HEK293 (cell line): ENCODE data around the gene PDIA4.

Experiments
- CTCF ChIA-PET: fragments of 350-600 bp; formaldehyde crosslinking; extraction: SDS; loops from one replicate; lab custom pipeline; 2021; ENCODE audit warnings: antibody characterized with exemption; lab: Yijun Ruan, JAX
- POLR2A ChIA-PET: fragments of 300-600 bp; formaldehyde crosslinking; extraction: SDS; loops from one replicate; lab custom pipeline; 2020; ENCODE audit warnings: antibody characterized with exemption, inconsistent platforms; lab: Yijun Ruan, JAX
- H3K27ac ChIP-seq: fragments of 200-500 bp; sonication (Bioruptor generic); 2 replicates; pipeline ENCODE4 v1.5.1; 2014; ENCODE audit warnings: low read depth, low read length, control low read depth, inconsistent platforms; ENCODE audit errors: extremely low read depth
- H3K36me3 ChIP-seq, 2 experiments: fragments of 200-500 bp in 1 of 2; sonication (Bioruptor generic) in 1 of 2; 1 replicate in 1 of 2; 2 replicates in 1 of 2; pipeline ENCODE4 v1.5.1; 2014 to 2017; ENCODE audit warnings: inconsistent platforms in 2 of 2, low read length in 2 of 2; ENCODE audit not compliant: control insufficient read depth in 2 of 2, insufficient read depth in 1 of 2
- H3K4me1 ChIP-seq: fragments of 200-500 bp; sonication (Bioruptor generic); 2 replicates; pipeline ENCODE4 v1.5.1; 2014; ENCODE audit warnings: mild to moderate bottlenecking, low read length, inconsistent platforms; ENCODE audit not compliant: control insufficient read depth, insufficient read depth
- H3K4me3 ChIP-seq: 2 replicates; pipeline ENCODE4 v1.5.1; 2011; ENCODE audit warnings: low read depth, mild to moderate bottlenecking, control low read depth, low read length, moderate library complexity
- H3K9me3 ChIP-seq: fragments of 200-500 bp; sonication (Bioruptor generic); 2 replicates; pipeline ENCODE4 v1.5.1; 2014; ENCODE audit warnings: low read depth, low read length, inconsistent platforms; ENCODE audit not compliant: control insufficient read depth, insufficient read depth
- CTCF ChIP-seq: fragments of 450-650 bp; formaldehyde crosslinking; IDR thresholded peaks from 2 replicates; pipeline ENCODE4 v1.5.1; 2016; ENCODE audit warnings: missing biosample characterization, missing genetic modification characterization
- KLF16 ChIP-seq: fragments of 450-650 bp; formaldehyde crosslinking; IDR thresholded peaks from 2 replicates; pipeline ENCODE4 v1.5.1; 2017; ENCODE audit warnings: missing biosample characterization, missing genetic modification characterization
- MEIS1 ChIP-seq: sonication (generic); formaldehyde crosslinking; IDR thresholded peaks from 2 replicates; pipeline ENCODE4 v1.8.1; 2022; ENCODE audit warnings: missing genetic modification reagents, mild to moderate bottlenecking, borderline replicate concordance
- OVOL3 ChIP-seq: fragments of 450-650 bp; formaldehyde crosslinking; IDR thresholded peaks from 2 replicates; pipeline ENCODE4 v1.5.1; 2016; ENCODE audit warnings: missing biosample characterization, missing genetic modification characterization
- PRDM6 ChIP-seq: fragments of 450-650 bp; formaldehyde crosslinking; IDR thresholded peaks from 2 replicates; pipeline ENCODE4 v1.5.1; 2017; ENCODE audit warnings: missing biosample characterization, missing genetic modification characterization
- TSHZ1 ChIP-seq: fragments of 450-650 bp; formaldehyde crosslinking; IDR thresholded peaks from 2 replicates; pipeline ENCODE4 v1.5.1; 2016; ENCODE audit warnings: missing biosample characterization, missing genetic modification characterization, borderline replicate concordance
- ZBTB48 ChIP-seq: fragments of 450-650 bp; formaldehyde crosslinking; IDR thresholded peaks from 2 replicates; pipeline ENCODE4 v1.5.1; 2016; ENCODE audit warnings: missing biosample characterization, missing genetic modification characterization
- ZNF132 ChIP-seq: fragments of 450-650 bp; formaldehyde crosslinking; IDR thresholded peaks from 2 replicates; pipeline ENCODE4 v1.5.1; 2017; ENCODE audit warnings: missing biosample characterization, missing genetic modification characterization, borderline replicate concordance
- ZNF18 ChIP-seq: fragments of 450-650 bp; formaldehyde crosslinking; IDR thresholded peaks from 2 replicates; pipeline ENCODE4 v1.5.1; 2016; ENCODE audit warnings: missing biosample characterization, missing genetic modification characterization
- ZNF280C ChIP-seq: fragments of 450-650 bp; formaldehyde crosslinking; IDR thresholded peaks from 2 replicates; pipeline ENCODE4 v1.5.1; 2016; ENCODE audit warnings: missing biosample characterization, missing genetic modification characterization
- ZNF335 ChIP-seq: fragments of 450-650 bp; formaldehyde crosslinking; conservative IDR thresholded peaks from 2 replicates; pipeline ENCODE4 v1.5.1; 2016; ENCODE audit warnings: missing biosample characterization, missing genetic modification characterization
- ZNF341 ChIP-seq: fragments of 450-650 bp; formaldehyde crosslinking; IDR thresholded peaks from 2 replicates; pipeline ENCODE4; 2016; ENCODE audit warnings: low read depth, missing biosample characterization, missing genetic modification characterization
- ZNF449 ChIP-seq: fragments of 450-650 bp; formaldehyde crosslinking; IDR thresholded peaks from 2 replicates; pipeline ENCODE4 v1.5.1; 2017; ENCODE audit warnings: missing biosample characterization, mild to moderate bottlenecking, missing genetic modification characterization, moderate library complexity
- ZNF510 ChIP-seq: fragments of 450-650 bp; formaldehyde crosslinking; IDR thresholded peaks from 2 replicates; pipeline ENCODE4 v1.5.1; 2018; ENCODE audit warnings: mild to moderate bottlenecking, missing genetic modification characterization, missing biosample characterization; ENCODE audit not compliant: insufficient replicate concordance
- ZNF544 ChIP-seq: fragments of 450-650 bp; formaldehyde crosslinking; IDR thresholded peaks from 2 replicates; pipeline ENCODE4 v1.5.0; 2017; ENCODE audit warnings: missing biosample characterization, missing genetic modification characterization
- ZNF548 ChIP-seq: fragments of 450-650 bp; formaldehyde crosslinking; IDR thresholded peaks from 2 replicates; pipeline ENCODE4 v1.5.1; 2016; ENCODE audit warnings: missing biosample characterization, missing genetic modification characterization
- ZNF654 ChIP-seq: fragments of 450-650 bp; formaldehyde crosslinking; IDR thresholded peaks from 2 replicates; pipeline ENCODE4 v1.5.1; 2016; ENCODE audit warnings: low read depth, missing biosample characterization, missing genetic modification characterization
- ZNF776 ChIP-seq: fragments of 450-650 bp; formaldehyde crosslinking; IDR thresholded peaks from 2 replicates; pipeline ENCODE4 v1.5.0; 2017; ENCODE audit warnings: missing biosample characterization, missing genetic modification characterization, borderline replicate concordance

The PDIA4 gene

GRCh38 chr7:149004405-149005370 is 23.6 kb downstream of the PDIA4 start:
- Histone ChIP-seq H3K4me1 (no peaks in the 10 kb centered on the region), H3K4me3 (no peak overlapping the region), H3K27ac (no peak overlapping the region), H3K9me3 (no peaks in the 10 kb centered on the region), H3K36me3 (peaks cover 10 to 92% of the 10 kb centered on the region in 2 experiments; a peak in 2 of 3 replicates)
- TF ChIP-seq ZNF544 (tag by site-specific recombination), result no peak
- TF ChIP-seq OVOL3 (tag by site-specific recombination), result no peak
- no peak for TF ChIP-seq PRDM6 (tag by site-specific recombination)
- no peak for TF ChIP-seq MEIS1 (CRISPR knock-in tag)
- no peak for TF ChIP-seq KLF16 (tag by site-specific recombination)
- no peak for TF ChIP-seq CTCF (tag by site-specific recombination)
- no peak for TF ChIP-seq ZNF280C (tag by site-specific recombination)
- no peak for TF ChIP-seq ZNF654 (tag by site-specific recombination)
- TF ChIP-seq ZNF132 (tag by site-specific recombination), result no peak
- TF ChIP-seq ZNF449 (tag by site-specific recombination), result no peak
- no peak for TF ChIP-seq TSHZ1 (tag by site-specific recombination)
- TF ChIP-seq ZNF335 (tag by site-specific recombination), result no peak
- TF ChIP-seq ZBTB48 (tag by site-specific recombination), result no peak
- TF ChIP-seq ZNF18 (tag by site-specific recombination), result no peak
- TF ChIP-seq ZNF510 (tag by site-specific recombination), result no peak
- TF ChIP-seq ZNF776 (tag by site-specific recombination), result no peak
- no peak for TF ChIP-seq ZNF341 (tag by site-specific recombination)
- no peak for TF ChIP-seq ZNF548 (tag by site-specific recombination)
- POLR2A ChIA-PET, result interaction anchor here (0.9 kb wide), 1 partner anchor 16 kb away, joined by 3 read pairs; no protein-coding TSS in a partner anchor
- CTCF ChIA-PET, result interaction anchor here (0.7 to 3.7 kb wide), 18 partner anchors 10 to 489 kb away, joined by 3 to 27 read pairs (median 4); no protein-coding TSS in a partner anchor
